Neuron (in vitro differentiated cells): Measurements from ENCODE around the gene PTGR1.
"Not testable (repeated sequence)": the region's sequence is repeated elsewhere in the genome, so short reads cannot be mapped to it uniquely, and the experiment has no call there.

ENCODE experiments used
- H2AFZ ChIP-seq: one replicate; pipeline ENCODE4 v1.6.1; 2013; ENCODE audit warnings: low read depth, mild to moderate bottlenecking, inconsistent platforms, low read length, moderate library complexity
- H3K27me3 ChIP-seq: one replicate; pipeline ENCODE4 v1.6.1; 2013; ENCODE audit warnings: low read length; ENCODE audit not compliant: insufficient read depth
- H3K36me3 ChIP-seq: one replicate; pipeline ENCODE4 v1.6.1; 2013; ENCODE audit warnings: low read length; ENCODE audit not compliant: insufficient read depth
- H3K4me1 ChIP-seq: one replicate; pipeline ENCODE4 v1.6.1; 2013; ENCODE audit warnings: low read length; ENCODE audit not compliant: insufficient read depth
- H3K4me3 ChIP-seq: 2 replicates; pipeline ENCODE4 v1.5.1; 2013; ENCODE audit warnings: mild to moderate bottlenecking, low read length, moderate library complexity
- H3K9me3 ChIP-seq: one replicate; pipeline ENCODE4 v1.6.1; 2013; ENCODE audit warnings: low read length

Gene PTGR1

GRCh38 chr9:111555425-111555824, 44.0 kb downstream of the PTGR1 start:
- H3K27me3 ChIP-seq, H2AFZ ChIP-seq, H3K4me3 ChIP-seq, H3K36me3 ChIP-seq, H3K4me1 ChIP-seq: not testable (repeated sequence)
- H3K9me3 ChIP-seq = peaks cover 17% of the 10 kb centered on the region

- H3K9me3 ChIP-seq = peaks cover 26% of the 10 kb centered on the region
Measured at GRCh38 chr9:111548623-111549022, 50.8 kb downstream of the PTGR1 start.

GRCh38 chr9:111542497-111543254, 56.8 kb downstream of the PTGR1 start:
- Histone ChIP-seq H2AFZ (no peak overlapping the region), H3K4me1 (no peaks in the 10 kb centered on the region), H3K9me3 (peaks cover 58% of the 10 kb centered on the region), H3K27me3 (no peaks in the 10 kb centered on the region), H3K36me3 (peaks cover 36% of the 10 kb centered on the region), H3K4me3 (no peak overlapping the region)

More at GRCh38 chr9:111548623-111549022, 50.8 kb downstream of the PTGR1 start:
- H3K4me1 ChIP-seq = no peaks in the 10 kb centered on the region
- H3K27me3 ChIP-seq = no peaks in the 10 kb centered on the region
- peaks cover 6% of the 10 kb centered on the region for H3K36me3 ChIP-seq
- H2AFZ ChIP-seq = no peak overlapping the region
- no peak overlapping the region for H3K4me3 ChIP-seq

GRCh38 chr9:111533099-111533790, 66.2 kb downstream of the PTGR1 start:
- peaks cover 38% of the 10 kb centered on the region for H3K9me3 ChIP-seq
- H2AFZ ChIP-seq = no peak overlapping the region
- no peak overlapping the region for H3K4me3 ChIP-seq
- no peaks in the 10 kb centered on the region for H3K27me3 ChIP-seq
- peaks cover 35% of the 10 kb centered on the region for H3K36me3 ChIP-seq
- no peaks in the 10 kb centered on the region for H3K4me1 ChIP-seq

- no peak overlapping the region for H2AFZ ChIP-seq
- no peaks in the 10 kb centered on the region for H3K27me3 ChIP-seq
- H3K9me3 ChIP-seq = peaks cover 34% of the 10 kb centered on the region
- peaks cover 34% of the 10 kb centered on the region for H3K36me3 ChIP-seq
- no peaks in the 10 kb centered on the region for H3K4me1 ChIP-seq
- no peak overlapping the region for H3K4me3 ChIP-seq
Measured at GRCh38 chr9:111531716-111532115, 67.7 kb downstream of the PTGR1 start.

GRCh38 chr9:111529787-111530186, 69.7 kb downstream of the PTGR1 start:
- H3K4me1 ChIP-seq = peaks cover 8% of the 10 kb centered on the region
- H3K4me3 ChIP-seq = no peak overlapping the region
- H2AFZ ChIP-seq = no peak overlapping the region
- H3K27me3 ChIP-seq = no peaks in the 10 kb centered on the region
- H3K9me3 ChIP-seq = peaks cover 27% of the 10 kb centered on the region
- peaks cover 25% of the 10 kb centered on the region for H3K36me3 ChIP-seq

- H2AFZ ChIP-seq = no peak overlapping the region
- H3K4me1 ChIP-seq = peaks cover 8% of the 10 kb centered on the region
- H3K27me3 ChIP-seq = no peaks in the 10 kb centered on the region
- peaks cover 16% of the 10 kb centered on the region for H3K36me3 ChIP-seq
- H3K4me3 ChIP-seq = no peak overlapping the region
- H3K9me3 ChIP-seq = peaks cover 21% of the 10 kb centered on the region
Measured at GRCh38 chr9:111527347-111527746, 72.1 kb downstream of the PTGR1 start.

- H3K9me3 ChIP-seq = peaks cover 13% of the 10 kb centered on the region
- peaks cover 14% of the 10 kb centered on the region for H3K36me3 ChIP-seq
- peak within 1 kb of the TSS; percentile 82 for H3K4me3 ChIP-seq
- no peaks in the 10 kb centered on the region for H3K27me3 ChIP-seq
- H3K4me1 ChIP-seq = peaks cover 8% of the 10 kb centered on the region
- peak within 1 kb of the TSS; percentile 96 for H2AFZ ChIP-seq
Measured at GRCh38 chr9:111525056-111525977, 74.1 kb downstream of the PTGR1 start, which contains the start of gene ZNF483. TSS of gene ZNF483 (plus strand) at chr9:111525179. CDS start at chr9:111527396, 2,217 bp downstream.

GRCh38 chr9:111524731-111525055, 74.8 kb downstream of the PTGR1 start:
- Histone ChIP-seq H2AFZ (peak overlapping the region; percentile 96), H3K4me3 (peak overlapping the region; percentile 82), H3K9me3 (peaks cover 9% of the 10 kb centered on the region), H3K36me3 (peaks cover 14% of the 10 kb centered on the region), H3K4me1 (peaks cover 8% of the 10 kb centered on the region), H3K27me3 (no peaks in the 10 kb centered on the region)

- Histone ChIP-seq H3K4me1 (no peaks in the 10 kb centered on the region), H3K27me3 (no peaks in the 10 kb centered on the region)
Measured at GRCh38 chr9:111516061-111516465, 83.4 kb downstream of the PTGR1 start.

GRCh38 chr9:111514967-111515366, 84.5 kb downstream of the PTGR1 start:
- H3K4me3 ChIP-seq = no peak overlapping the region
- H3K36me3 ChIP-seq = no peaks in the 10 kb centered on the region
- no peaks in the 10 kb centered on the region for H3K4me1 ChIP-seq
- H3K27me3 ChIP-seq = no peaks in the 10 kb centered on the region
- no peak overlapping the region for H2AFZ ChIP-seq
- H3K9me3 ChIP-seq = no peaks in the 10 kb centered on the region

More at GRCh38 chr9:111516061-111516465, 83.4 kb downstream of the PTGR1 start:
- no peak overlapping the region for H2AFZ ChIP-seq
- H3K4me3 ChIP-seq = no peak overlapping the region
- H3K9me3 ChIP-seq = no peaks in the 10 kb centered on the region
- H3K36me3 ChIP-seq = no peaks in the 10 kb centered on the region
